ENCODE measurements around the gene SURF2. TPM values are rescaled to one million over a fixed set of nuclear protein-coding genes. Genes with fewer than 3 reads are reported as not detected.

The SURF2 gene
- total RNA-seq, 1 experiment from 2014 or later: 18.1 TPM

GRCh38 chr9:133346021-133346785, 10.1 kb upstream of the SURF2 start:
- ChIA-PET POLR2A (ENCODE audit: unreplicated experiment) (interaction anchor here (0.6 kb wide), 2 partner anchors 93 to 308 kb away, joined by 3 to 9 read pairs; no protein-coding TSS in a partner anchor), CTCF (interaction anchor here (0.5 kb wide), 1 partner anchor 12 kb away, joined by 3 read pairs; no protein-coding TSS in a partner anchor)
- H2AFZ ChIP-seq: no peak overlapping the region
- H3K27me3 ChIP-seq (ENCODE audit: insufficient read depth, low read depth): no peaks in the 10 kb centered on the region
- H3K27ac ChIP-seq: no peak overlapping the region
- H3K36me3 ChIP-seq (ENCODE audit: low read depth): peaks cover 29% of the 10 kb centered on the region
- peak overlapping the region; percentile 84 for H3K4me2 ChIP-seq
- DNase-seq: no peak
- TF ChIP-seq CTCF (conservative IDR thresholded peaks at IDR 0.05) (no peak), EZH2 (IDR thresholded peaks at IDR 0.05; ENCODE audit: low read depth) (no peak)
- peaks cover 17% of the 10 kb centered on the region for H3K4me1 ChIP-seq (replicated peaks; ENCODE audit: insufficient read depth)
- BruUV-seq (replicated peaks): no TSS peak
- H3K4me3 ChIP-seq: peak overlapping the region; percentile 99; the same call in 1 of the 2 replicates
- H3K79me2 ChIP-seq (ENCODE audit: low read depth): peaks cover 58% of the 10 kb centered on the region
- H4K20me1 ChIP-seq (ENCODE audit: insufficient read depth): peaks cover 36% of the 10 kb centered on the region
- no peaks in the 10 kb centered on the region for H3K9me2 ChIP-seq (ENCODE audit: insufficient read depth)
- intact Hi-C loops (cut with micrococcal nuclease; ENCODE audit: unreplicated experiment): no loop called here
- H3F3A ChIP-seq (ENCODE audit: insufficient read depth, low read depth): peaks cover 32% of the 10 kb centered on the region
- no peaks in the 10 kb centered on the region for H3K9me3 ChIP-seq (ENCODE audit: insufficient read depth, low read depth)

- intact Hi-C loops (cut with micrococcal nuclease; ENCODE audit: unreplicated experiment): no loop called here
- Histone ChIP-seq H3K9me3 (ENCODE audit: insufficient read depth, low read depth) (no peaks in the 10 kb centered on the region), H4K20me1 (ENCODE audit: insufficient read depth) (peaks cover 50% of the 10 kb centered on the region), H3K27ac (no peak overlapping the region; the same call in 1 of the 2 replicates), H3K4me2 (peak overlapping the region; percentile 95), H3K79me2 (ENCODE audit: low read depth) (peaks cover 58% of the 10 kb centered on the region), H3K9me2 (ENCODE audit: insufficient read depth) (no peaks in the 10 kb centered on the region), H3K4me3 (peak overlapping the region; percentile 99), H3K4me1 (replicated peaks; ENCODE audit: insufficient read depth) (peaks cover 17% of the 10 kb centered on the region), H3F3A (ENCODE audit: insufficient read depth, low read depth) (peaks cover 45% of the 10 kb centered on the region), H3K36me3 (ENCODE audit: low read depth) (peaks cover 41% of the 10 kb centered on the region), H2AFZ (peak overlapping the region; percentile 76), H3K27me3 (ENCODE audit: insufficient read depth, low read depth) (no peaks in the 10 kb centered on the region)
- POLR2A ChIA-PET (ENCODE audit: unreplicated experiment): interaction anchor here (0.6 to 0.9 kb wide), 7 partner anchors 26 to 941 kb away, joined by 3 to 19 read pairs (median 6); partner anchors contain the start of gene GTF3C5
- CTCF ChIA-PET: interaction anchor here (0.7 to 1.1 kb wide), 2 partner anchors 56 to 162 kb away, joined by 3 to 5 read pairs; no protein-coding TSS in a partner anchor
- DNase-seq: peak in 1 of 2 experiments; percentile 55
- TF ChIP-seq CTCF (conservative IDR thresholded peaks at IDR 0.05) (no peak), EZH2 (IDR thresholded peaks at IDR 0.05; ENCODE audit: low read depth) (no peak)
- TSS peak; percentile 11 for BruUV-seq (replicated peaks)
Observed at GRCh38 chr9:133347515-133347984, 8.8 kb upstream of the SURF2 start.

GRCh38 chr9:133347985-133348717, 8.2 kb upstream of the SURF2 start, which contains the start of the genes MED22 and RPL7A:
MED22 (minus strand) TSS chr9:133348131; CDS start chr9:133346662, 1,469 bp downstream.
RPL7A (plus strand) TSS chr9:133348218; CDS start chr9:133348244, 26 bp downstream.
- H3K4me2 ChIP-seq: peak within 1 kb of the TSS; percentile 95
- no peak for TF ChIP-seq EZH2 (IDR thresholded peaks at IDR 0.05; ENCODE audit: low read depth)
- 0 out of 2 replicates have a peak, but pooled peaks have one; percentile 17 for TF ChIP-seq CTCF (conservative IDR thresholded peaks at IDR 0.05)

More at GRCh38 chr9:133347985-133348717, 8.2 kb upstream of the SURF2 start, which contains the start of the genes MED22 and RPL7A:
- BruUV-seq (replicated peaks): TSS peak; percentile 41
- Histone ChIP-seq H3K36me3 (ENCODE audit: low read depth) (peaks cover 41% of the 10 kb centered on the region), H4K20me1 (ENCODE audit: insufficient read depth) (peaks cover 52% of the 10 kb centered on the region), H3K9me3 (ENCODE audit: insufficient read depth, low read depth) (no peaks in the 10 kb centered on the region), H3K4me1 (replicated peaks; ENCODE audit: insufficient read depth) (peaks cover 17% of the 10 kb centered on the region), H3K4me3 (peak within 1 kb of the TSS; percentile 99), H3K79me2 (ENCODE audit: low read depth) (peaks cover 58% of the 10 kb centered on the region), H3K9me2 (ENCODE audit: insufficient read depth) (no peaks in the 10 kb centered on the region), H3K27me3 (ENCODE audit: insufficient read depth, low read depth) (no peaks in the 10 kb centered on the region), H3F3A (ENCODE audit: insufficient read depth, low read depth) (peaks cover 51% of the 10 kb centered on the region), H2AFZ (peak within 1 kb of the TSS; percentile 76), H3K27ac (peak within 1 kb of the TSS; percentile 97)
- peak; percentile 87 to 93 for DNase-seq
- intact Hi-C loops (cut with micrococcal nuclease; ENCODE audit: unreplicated experiment): loop anchor here (1.0 kb wide), 2 partner anchors 12 to 28 kb away; partner anchors contain the start of genes STKLD1, SURF4 and SURF6
- ChIA-PET CTCF (interaction anchor here (0.6 to 1.1 kb wide), 2 partner anchors 162 to 187 kb away, joined by 3 to 5 read pairs; no protein-coding TSS in a partner anchor), POLR2A (ENCODE audit: unreplicated experiment) (interaction anchor here (0.6 to 0.9 kb wide), 8 partner anchors 25 to 942 kb away, joined by 3 to 19 read pairs (median 6); partner anchors contain the start of gene GTF3C5)
